Measurements from ENCODE around the gene USH2A.

Gene USH2A

DNA sequence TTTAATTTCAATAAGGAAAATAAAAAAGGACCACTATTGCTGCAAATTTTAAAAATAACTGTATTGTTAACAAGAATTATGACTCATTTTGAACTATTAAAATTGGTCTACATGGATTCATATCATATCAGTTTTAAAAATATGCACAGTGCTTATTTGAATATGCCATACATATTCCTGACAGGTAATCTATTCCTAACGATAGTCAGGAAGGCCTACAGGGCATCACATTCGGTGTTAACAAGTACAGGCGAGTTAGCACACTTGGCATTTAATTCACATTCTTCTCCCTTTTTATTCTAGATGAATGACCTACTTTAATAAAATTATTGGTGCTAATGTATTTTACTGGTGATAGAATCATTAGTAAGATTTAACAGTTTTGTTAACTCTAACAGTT, 174.6 kb downstream of the USH2A start:
- no peaks in the 10 kb centered on the region for H3K9me3 ChIP-seq (ENCODE audit: control insufficient read depth in 5 of 5, low read length in 5 of 5)

DNA sequence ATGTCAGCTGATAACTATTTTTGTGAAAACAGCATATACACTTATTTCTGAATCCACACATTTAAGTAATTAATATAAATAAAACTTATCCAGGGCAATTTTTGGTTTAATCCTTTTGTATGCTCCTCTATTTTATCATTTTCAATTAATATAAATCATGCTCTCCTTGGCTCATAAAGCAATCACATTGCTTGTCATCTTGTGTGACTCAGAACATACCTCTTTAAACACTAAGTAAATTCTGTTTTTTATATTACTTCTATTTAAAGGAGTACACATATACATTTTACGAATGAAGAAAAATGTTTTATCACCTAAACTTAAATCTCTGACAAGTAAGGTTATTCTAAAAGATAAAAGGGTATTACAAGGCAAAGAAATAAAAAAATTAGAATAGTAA, 175.3 kb downstream of the USH2A start:
- Histone ChIP-seq H3K4me3 (ENCODE audit: low read depth in 1 of 5, low read length in 5 of 5) (no peak overlapping the region), H3K27ac (ENCODE audit: low read depth, low read length) (no peak overlapping the region), H3K9me3 (ENCODE audit: control insufficient read depth in 5 of 5, low read length in 5 of 5) (no peaks in the 10 kb centered on the region), H3K27me3 (ENCODE audit: control insufficient read depth in 5 of 5, insufficient read depth in 4 of 5, low read length in 5 of 5) (no peaks in the 10 kb centered on the region), H3K36me3 (ENCODE audit: control insufficient read depth in 5 of 5, insufficient read depth in 5 of 5, low read length in 5 of 5) (no peaks in the 10 kb centered on the region), H3K4me1 (ENCODE audit: control insufficient read depth in 5 of 5, insufficient read depth in 5 of 5, low read length in 5 of 5) (no peaks in the 10 kb centered on the region), H3K9ac (ENCODE audit: low read length in 5 of 5) (no peak overlapping the region)

More for the DNA sequence above, 174.6 kb downstream of the USH2A start:
- Histone ChIP-seq H3K4me3 (ENCODE audit: low read depth in 1 of 5, low read length in 5 of 5) (no peak overlapping the region), H3K9ac (ENCODE audit: low read length in 5 of 5) (no peak overlapping the region), H3K27ac (ENCODE audit: low read depth, low read length) (no peak overlapping the region), H3K27me3 (ENCODE audit: control insufficient read depth in 5 of 5, insufficient read depth in 4 of 5, low read length in 5 of 5) (no peaks in the 10 kb centered on the region), H3K4me1 (ENCODE audit: control insufficient read depth in 5 of 5, insufficient read depth in 5 of 5, low read length in 5 of 5) (no peaks in the 10 kb centered on the region), H3K36me3 (ENCODE audit: control insufficient read depth in 5 of 5, insufficient read depth in 5 of 5, low read length in 5 of 5) (no peaks in the 10 kb centered on the region)

DNA sequence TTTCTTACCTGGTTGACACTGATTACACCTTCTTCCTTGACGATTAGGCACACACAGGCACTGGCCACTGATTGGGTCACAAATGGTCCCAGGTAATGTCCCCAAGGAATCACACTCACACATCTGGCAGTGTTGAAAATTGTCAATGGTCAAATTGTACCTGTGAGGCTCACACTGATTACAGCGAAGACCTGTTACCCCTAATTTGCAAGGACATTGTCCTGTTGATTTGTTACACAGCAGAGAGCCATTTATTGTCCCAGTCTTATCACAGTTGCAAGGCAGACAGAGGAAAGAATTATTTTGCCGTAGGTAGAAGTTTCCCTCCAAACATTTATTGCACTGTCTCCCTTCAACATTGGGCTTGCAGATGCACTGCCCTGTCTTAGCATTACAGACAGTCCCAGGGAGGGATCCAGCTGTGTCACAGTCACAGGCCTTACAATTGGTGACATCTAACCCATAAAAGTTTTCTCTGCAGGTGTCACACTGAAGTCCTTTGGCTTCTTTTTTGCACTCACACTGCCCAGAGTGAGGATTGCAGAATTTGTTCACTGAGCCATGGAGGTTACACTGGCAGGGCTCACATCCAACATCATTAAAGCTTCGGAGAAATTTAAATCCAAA, 176.6 kb downstream of the USH2A start:
- no peaks in the 10 kb centered on the region for H3K4me1 ChIP-seq (ENCODE audit: control insufficient read depth in 5 of 5, insufficient read depth in 5 of 5, low read length in 5 of 5)
- no peaks in the 10 kb centered on the region for H3K9me3 ChIP-seq (ENCODE audit: control insufficient read depth in 5 of 5, low read length in 5 of 5)
- no peak overlapping the region for H3K9ac ChIP-seq (ENCODE audit: low read length in 5 of 5)
- no peaks in the 10 kb centered on the region for H3K27me3 ChIP-seq (ENCODE audit: control insufficient read depth in 5 of 5, insufficient read depth in 4 of 5, low read length in 5 of 5)
- H3K27ac ChIP-seq (ENCODE audit: low read depth, low read length), result no peak overlapping the region
- H3K4me3 ChIP-seq (ENCODE audit: low read depth in 1 of 5, low read length in 5 of 5), result no peak overlapping the region
- no peaks in the 10 kb centered on the region for H3K36me3 ChIP-seq (ENCODE audit: control insufficient read depth in 5 of 5, insufficient read depth in 5 of 5, low read length in 5 of 5)

DNA sequence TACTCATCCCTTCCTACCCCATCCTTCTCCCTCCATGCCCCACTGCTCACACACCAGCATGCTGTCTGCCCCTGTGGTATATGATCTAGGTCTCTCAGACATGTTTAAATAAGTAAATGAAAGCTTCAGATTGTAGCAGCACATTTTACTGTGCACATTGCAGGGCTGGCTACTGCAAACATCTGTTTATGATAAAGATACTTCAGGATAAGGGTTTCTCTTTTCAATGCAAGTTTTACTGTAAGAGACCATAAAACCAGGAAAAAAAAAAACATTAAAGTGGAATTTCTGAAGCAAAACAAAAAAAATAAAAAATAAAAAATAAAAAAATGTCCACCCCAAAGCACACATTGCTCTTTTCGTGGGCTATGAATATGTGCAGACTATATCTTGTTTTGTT, 184.4 kb downstream of the USH2A start:
- Histone ChIP-seq H3K27me3 (ENCODE audit: control insufficient read depth in 5 of 5, insufficient read depth in 4 of 5, low read length in 5 of 5) (no peaks in the 10 kb centered on the region), H3K27ac (ENCODE audit: low read depth, low read length) (no peak overlapping the region), H3K4me1 (ENCODE audit: control insufficient read depth in 5 of 5, insufficient read depth in 5 of 5, low read length in 5 of 5) (no peaks in the 10 kb centered on the region), H3K4me3 (ENCODE audit: low read depth in 1 of 5, low read length in 5 of 5) (no peak overlapping the region), H3K36me3 (ENCODE audit: control insufficient read depth in 5 of 5, insufficient read depth in 5 of 5, low read length in 5 of 5) (no peaks in the 10 kb centered on the region), H3K9ac (ENCODE audit: low read length in 5 of 5) (no peak overlapping the region), H3K9me3 (ENCODE audit: control insufficient read depth in 5 of 5, low read length in 5 of 5) (no peaks in the 10 kb centered on the region)

DNA sequence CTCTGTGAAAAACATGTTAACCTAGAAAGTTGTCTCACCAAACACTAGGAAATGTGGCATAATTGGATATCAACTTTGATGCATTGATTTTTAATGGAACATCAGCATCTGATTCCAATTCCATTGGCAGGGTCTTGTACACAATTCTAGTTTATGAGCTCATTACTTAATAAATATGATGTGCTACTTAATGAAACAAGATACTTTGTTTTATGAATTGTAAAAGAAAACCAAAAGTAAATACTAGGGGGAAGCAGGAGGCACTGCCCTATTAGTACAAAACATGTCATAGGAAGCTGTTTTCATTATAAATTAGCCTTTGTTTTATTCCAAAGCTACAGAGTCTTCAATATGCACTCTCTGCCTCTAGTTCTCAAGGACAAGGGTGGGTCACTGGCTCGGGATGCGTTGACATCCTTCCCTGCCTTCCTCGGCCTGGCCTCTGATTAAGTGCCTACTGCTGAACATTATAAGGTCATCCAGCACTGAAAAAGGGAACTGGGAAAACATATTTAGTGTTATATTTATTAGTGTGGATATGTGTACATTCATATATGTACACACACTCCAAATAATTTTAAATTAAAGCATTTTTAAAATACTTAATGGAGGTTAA, 185.2 kb downstream of the USH2A start:
- Histone ChIP-seq H3K4me1 (ENCODE audit: control insufficient read depth in 5 of 5, insufficient read depth in 5 of 5, low read length in 5 of 5) (no peaks in the 10 kb centered on the region), H3K9ac (ENCODE audit: low read length in 5 of 5) (no peak overlapping the region), H3K36me3 (ENCODE audit: control insufficient read depth in 5 of 5, insufficient read depth in 5 of 5, low read length in 5 of 5) (no peaks in the 10 kb centered on the region), H3K4me3 (ENCODE audit: low read depth in 1 of 5, low read length in 5 of 5) (no peak overlapping the region), H3K9me3 (ENCODE audit: control insufficient read depth in 5 of 5, low read length in 5 of 5) (peaks cover 0 to 2% (median 0%) of the 10 kb centered on the region in 5 donors), H3K27ac (ENCODE audit: low read depth, low read length) (no peak overlapping the region), H3K27me3 (ENCODE audit: control insufficient read depth in 5 of 5, insufficient read depth in 4 of 5, low read length in 5 of 5) (no peaks in the 10 kb centered on the region)

DNA sequence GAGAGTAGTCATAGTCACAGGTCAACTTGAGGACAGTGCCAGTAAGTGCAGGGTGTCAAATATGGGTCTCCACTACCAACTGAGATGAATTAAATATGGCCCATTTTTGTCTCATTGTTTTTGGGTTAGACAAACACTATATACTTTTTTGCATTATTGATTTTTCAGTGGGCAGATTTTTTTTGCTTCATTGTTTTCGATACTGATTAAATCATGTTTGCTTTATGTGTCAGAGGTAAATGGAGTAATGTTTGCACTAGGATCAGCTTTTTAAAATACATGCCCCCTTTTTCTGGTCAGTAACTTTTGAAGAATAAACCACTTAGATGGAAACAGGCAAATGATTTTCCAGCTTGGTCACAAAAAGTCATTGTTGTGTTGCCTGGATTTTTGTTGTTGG, 199.0 kb downstream of the USH2A start:
- Histone ChIP-seq H3K4me3 (ENCODE audit: low read depth in 1 of 5, low read length in 5 of 5) (no peak overlapping the region), H3K27me3 (ENCODE audit: control insufficient read depth in 5 of 5, insufficient read depth in 4 of 5, low read length in 5 of 5) (no peaks in the 10 kb centered on the region), H3K36me3 (ENCODE audit: control insufficient read depth in 5 of 5, insufficient read depth in 5 of 5, low read length in 5 of 5) (no peaks in the 10 kb centered on the region), H3K9ac (ENCODE audit: low read length in 5 of 5) (no peak overlapping the region), H3K27ac (ENCODE audit: low read depth, low read length) (no peak overlapping the region), H3K4me1 (ENCODE audit: control insufficient read depth in 5 of 5, insufficient read depth in 5 of 5, low read length in 5 of 5) (peaks cover 0 to 4% (median 0%) of the 10 kb centered on the region in 5 donors), H3K9me3 (ENCODE audit: control insufficient read depth in 5 of 5, low read length in 5 of 5) (no peaks in the 10 kb centered on the region)

DNA sequence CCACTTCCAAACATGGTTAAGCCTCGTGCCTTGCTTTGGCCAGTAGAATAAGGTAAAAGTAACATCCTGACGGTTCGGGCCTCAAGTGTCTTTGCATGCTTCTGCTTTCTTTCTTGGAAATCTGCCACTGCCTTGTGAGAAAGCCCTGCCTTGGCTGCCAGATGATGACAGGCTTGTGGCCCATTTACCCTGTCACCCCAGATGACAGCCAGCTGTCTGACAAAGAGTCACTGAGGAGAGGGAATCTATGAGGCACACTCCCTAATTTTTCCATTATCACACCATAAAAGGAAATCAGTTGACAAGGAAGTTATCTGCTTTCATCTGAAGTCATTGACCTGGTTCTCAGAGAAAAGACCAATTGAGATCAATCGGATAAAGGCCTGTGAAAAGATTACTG, 199.8 kb downstream of the USH2A start:
- Histone ChIP-seq H3K27ac (ENCODE audit: low read depth, low read length) (no peak overlapping the region), H3K36me3 (ENCODE audit: control insufficient read depth in 5 of 5, insufficient read depth in 5 of 5, low read length in 5 of 5) (no peaks in the 10 kb centered on the region), H3K9ac (ENCODE audit: low read length in 5 of 5) (no peak overlapping the region), H3K4me3 (ENCODE audit: low read depth in 1 of 5, low read length in 5 of 5) (no peak overlapping the region), H3K4me1 (ENCODE audit: control insufficient read depth in 5 of 5, insufficient read depth in 5 of 5, low read length in 5 of 5) (peaks cover 0 to 4% (median 0%) of the 10 kb centered on the region in 5 donors), H3K9me3 (ENCODE audit: control insufficient read depth in 5 of 5, low read length in 5 of 5) (no peaks in the 10 kb centered on the region), H3K27me3 (ENCODE audit: control insufficient read depth in 5 of 5, insufficient read depth in 4 of 5, low read length in 5 of 5) (no peaks in the 10 kb centered on the region)

DNA sequence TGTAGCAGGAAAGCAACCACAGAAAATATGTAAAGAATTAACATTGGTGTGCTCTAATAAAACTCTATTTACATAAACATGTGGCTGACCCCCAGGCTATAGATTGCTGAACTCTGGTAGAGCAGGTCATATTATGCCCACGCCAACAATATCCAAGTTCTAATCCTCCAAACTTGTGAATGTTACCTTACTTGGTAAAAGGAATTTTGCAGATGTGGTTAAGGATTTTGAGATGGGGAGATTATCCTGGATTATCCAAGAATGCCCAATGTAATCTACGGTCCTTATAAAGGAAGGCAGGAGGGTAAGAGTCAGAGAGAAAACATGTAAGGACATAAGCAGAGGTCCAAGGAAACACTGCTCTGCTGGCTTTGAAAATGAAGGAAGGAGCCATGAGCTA, 201.0 kb downstream of the USH2A start:
- Histone ChIP-seq H3K4me3 (ENCODE audit: low read depth in 1 of 5, low read length in 5 of 5) (no peak overlapping the region), H3K9ac (ENCODE audit: low read length in 5 of 5) (no peak overlapping the region), H3K4me1 (ENCODE audit: control insufficient read depth in 5 of 5, insufficient read depth in 5 of 5, low read length in 5 of 5) (peaks cover 0 to 4% (median 0%) of the 10 kb centered on the region in 5 donors), H3K27me3 (ENCODE audit: control insufficient read depth in 5 of 5, insufficient read depth in 4 of 5, low read length in 5 of 5) (no peaks in the 10 kb centered on the region), H3K9me3 (ENCODE audit: control insufficient read depth in 5 of 5, low read length in 5 of 5) (no peaks in the 10 kb centered on the region), H3K27ac (ENCODE audit: low read depth, low read length) (no peak overlapping the region), H3K36me3 (ENCODE audit: control insufficient read depth in 5 of 5, insufficient read depth in 5 of 5, low read length in 5 of 5) (no peaks in the 10 kb centered on the region)

DNA sequence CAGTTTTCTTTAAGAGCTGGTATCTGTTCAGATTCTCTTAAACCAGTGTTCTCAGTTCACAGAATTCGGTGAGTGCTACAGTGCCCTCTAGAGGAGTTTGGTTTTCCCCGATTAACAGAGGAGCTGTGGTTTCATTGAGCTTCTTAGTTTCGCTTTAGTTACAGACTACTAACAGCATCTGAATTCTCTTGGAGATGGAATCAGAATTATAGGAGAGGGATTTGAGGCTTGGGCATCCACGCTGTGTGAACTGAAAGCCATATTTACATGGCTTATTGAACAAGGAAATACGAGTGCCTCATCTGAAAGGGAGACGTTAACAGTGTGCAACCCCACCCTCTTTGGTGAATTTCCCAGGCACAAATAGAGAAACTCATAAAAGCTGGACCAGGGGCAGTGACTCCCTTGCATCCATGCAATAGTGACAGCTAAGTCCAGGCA, 202.0 kb downstream of the USH2A start:
- Histone ChIP-seq H3K27ac (ENCODE audit: low read depth, low read length) (no peak overlapping the region), H3K4me1 (ENCODE audit: control insufficient read depth in 5 of 5, insufficient read depth in 5 of 5, low read length in 5 of 5) (peaks cover 0 to 4% (median 0%) of the 10 kb centered on the region in 5 donors), H3K9ac (ENCODE audit: low read length in 5 of 5) (peak overlapping the region in 4 of 5 donors; percentile 30 to 70 (median 51)), H3K27me3 (ENCODE audit: control insufficient read depth in 5 of 5, insufficient read depth in 4 of 5, low read length in 5 of 5) (no peaks in the 10 kb centered on the region), H3K4me3 (ENCODE audit: low read depth in 1 of 5, low read length in 5 of 5) (peak overlapping the region; percentile 52 to 85 (median 62)), H3K36me3 (ENCODE audit: control insufficient read depth in 5 of 5, insufficient read depth in 5 of 5, low read length in 5 of 5) (no peaks in the 10 kb centered on the region), H3K9me3 (ENCODE audit: control insufficient read depth in 5 of 5, low read length in 5 of 5) (no peaks in the 10 kb centered on the region)

DNA sequence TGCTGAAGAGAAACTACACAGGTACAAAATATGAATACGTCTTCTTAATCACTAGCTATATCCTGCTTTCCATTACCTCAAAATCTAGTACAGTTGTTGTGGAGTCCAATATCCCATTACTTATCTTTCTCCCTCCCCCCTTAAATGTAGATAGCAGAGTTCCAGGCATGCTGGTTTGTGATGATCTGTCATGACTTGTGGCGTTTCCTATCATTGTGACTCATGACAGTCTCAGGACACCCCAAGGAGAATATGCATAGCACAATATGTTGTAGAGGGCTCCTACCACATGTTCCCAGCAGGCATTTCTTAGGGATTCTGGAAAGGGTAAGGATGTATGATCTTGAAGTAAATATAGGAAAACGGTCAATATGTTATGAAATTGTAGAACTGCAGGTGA, 206.9 kb downstream of the USH2A start:
- Histone ChIP-seq H3K36me3 (ENCODE audit: control insufficient read depth in 5 of 5, insufficient read depth in 5 of 5, low read length in 5 of 5) (no peaks in the 10 kb centered on the region), H3K4me3 (ENCODE audit: low read depth in 1 of 5, low read length in 5 of 5) (no peak overlapping the region), H3K4me1 (ENCODE audit: control insufficient read depth in 5 of 5, insufficient read depth in 5 of 5, low read length in 5 of 5) (peaks cover 0 to 2% (median 0%) of the 10 kb centered on the region in 5 donors), H3K27ac (ENCODE audit: low read depth, low read length) (no peak overlapping the region), H3K27me3 (ENCODE audit: control insufficient read depth in 5 of 5, insufficient read depth in 4 of 5, low read length in 5 of 5) (no peaks in the 10 kb centered on the region), H3K9me3 (ENCODE audit: control insufficient read depth in 5 of 5, low read length in 5 of 5) (no peaks in the 10 kb centered on the region), H3K9ac (ENCODE audit: low read length in 5 of 5) (no peak overlapping the region)

Measured in subcutaneous abdominal adipose tissue (tissue), 5 donors.